Panc1 (cell line): ENCODE results near the gene SIRPB2. TPM values are rescaled to one million over a fixed set of nuclear protein-coding genes. Genes with fewer than 3 reads are reported as not detected.

Experiments
- ATAC-seq: fragments of 200-7000 bp; cut with Tn5 transposase; 2 replicates; pipeline ENCODE4 v1.9.1; 2020; ENCODE audit warnings: mild to moderate bottlenecking, moderate library complexity
- BruUV-seq: library from RNA; stranded (reverse); fragments of 400-500 nt; replicated peaks from 2 replicates; lab custom pipeline; 2021; lab: Mats Ljungman, UMichigan
- CTCF ChIA-PET: fragments of 300-600 bp; sonication (Branson Sonifier 250); formaldehyde crosslinking; loops from one replicate; lab custom pipeline; 2022; ENCODE audit warnings: antibody characterized with exemption; lab: Charles Lee
- POLR2A ChIA-PET: fragments of 300-600 bp; sonication (Branson Sonifier 250); formaldehyde crosslinking; loops from one replicate; lab custom pipeline; 2022; ENCODE audit warnings: antibody characterized with exemption; lab: Charles Lee
- DNase-seq: peaks from one replicate; pipeline ENCODE4 v3.0.0-alpha.2; 2010; ENCODE audit warnings: low read depth, low spot score
- H3K27ac ChIP-seq: 2 replicates; pipeline ENCODE4 v1.5.1; 2011; ENCODE audit warnings: mild to moderate bottlenecking, low read length, inconsistent platforms
- H3K27me3 ChIP-seq: fragments of 200-500 bp; sonication (Bioruptor generic); 2 replicates; pipeline ENCODE4 v1.6.0; 2014; ENCODE audit warnings: low read length, inconsistent platforms; ENCODE audit not compliant: control insufficient read depth, insufficient read depth
- H3K36me3 ChIP-seq: fragments of 200-500 bp; sonication (Bioruptor generic); 2 replicates; pipeline ENCODE4 v1.5.1; 2014; ENCODE audit warnings: inconsistent platforms, mild to moderate bottlenecking, low read length, moderate library complexity; ENCODE audit not compliant: control insufficient read depth, insufficient read depth
- H3K4me1 ChIP-seq: 2 replicates; pipeline ENCODE4 v1.5.1; 2011; ENCODE audit warnings: inconsistent platforms, mild to moderate bottlenecking, low read length, moderate library complexity; ENCODE audit not compliant: control insufficient read depth, insufficient read depth
- H3K4me3 ChIP-seq, 2 experiments: 2 replicates each; pipeline ENCODE4 v1.5.1; 2011 to 2012; ENCODE audit warnings: low read depth in 2 of 2, low read length in 2 of 2, mild to moderate bottlenecking in 2 of 2, inconsistent platforms in 1 of 2, moderate library complexity in 1 of 2
- H3K9me3 ChIP-seq: fragments of 200-500 bp; sonication (Bioruptor generic); 2 replicates; pipeline ENCODE4 v1.5.1; 2014; ENCODE audit warnings: low read depth, mild to moderate bottlenecking, inconsistent platforms, low read length, moderate library complexity; ENCODE audit not compliant: control insufficient read depth, insufficient read depth
- POLR2AphosphoS5 ChIP-seq: IDR thresholded peaks from 2 replicates; pipeline ENCODE4 v1.6.1; 2012; ENCODE audit warnings: mild to moderate bottlenecking, low read depth, low read length, moderate library complexity
- SIN3A ChIP-seq: IDR thresholded peaks from 2 replicates; pipeline ENCODE4 v1.6.1; 2012; ENCODE audit warnings: low read depth, mild to moderate bottlenecking, low read length, moderate library complexity, borderline replicate concordance; ENCODE audit not compliant: insufficient read depth
- TCF7L2 ChIP-seq: IDR thresholded peaks from 2 replicates; pipeline ENCODE4 v1.6.1; 2011; ENCODE audit warnings: mild to moderate bottlenecking, low read depth, low read length, inconsistent platforms
- in situ Hi-C: cut with HindIII; loops from 2 replicates; pipeline ENCODE4 v1.10.0; 2016; ENCODE audit warnings: low sequenced_read_pairs, low pct_unique_long_range_greater_than_20kb
- intact Hi-C: fragments of 100-400 bp; cut with micrococcal nuclease; formaldehyde crosslinking; loops from one replicate; pipeline ENCODE4 v1.10.0; 2022; ENCODE audit not compliant: unreplicated experiment
- total RNA-seq: library from RNA; stranded (reverse); gene quantifications from one replicate; pipeline ENCODE4 v1.2.1, GENCODE V29; 2021; ENCODE audit not compliant: unreplicated experiment
- TF ChIP-seq, protein P1 (sequence below), 2 experiments: IDR thresholded peaks; 2 replicates each; pipeline ENCODE4 v1.6.1; 2011 to 2012; ENCODE audit warnings: low read depth in 2 of 2, control low read depth in 1 of 2, low read length in 1 of 2, mild to moderate bottlenecking in 1 of 2, moderate library complexity in 1 of 2; ENCODE audit not compliant: insufficient read depth in 1 of 2
- TF ChIP-seq, protein P2 (sequence below): fragments of 450-650 bp; IDR thresholded peaks from 2 replicates; pipeline ENCODE4 v1.5.1; 2017; ENCODE audit warnings: mild to moderate bottlenecking

Gene SIRPB2
- total RNA-seq, 1 experiment from 2014 or later, result not detected

DNA sequence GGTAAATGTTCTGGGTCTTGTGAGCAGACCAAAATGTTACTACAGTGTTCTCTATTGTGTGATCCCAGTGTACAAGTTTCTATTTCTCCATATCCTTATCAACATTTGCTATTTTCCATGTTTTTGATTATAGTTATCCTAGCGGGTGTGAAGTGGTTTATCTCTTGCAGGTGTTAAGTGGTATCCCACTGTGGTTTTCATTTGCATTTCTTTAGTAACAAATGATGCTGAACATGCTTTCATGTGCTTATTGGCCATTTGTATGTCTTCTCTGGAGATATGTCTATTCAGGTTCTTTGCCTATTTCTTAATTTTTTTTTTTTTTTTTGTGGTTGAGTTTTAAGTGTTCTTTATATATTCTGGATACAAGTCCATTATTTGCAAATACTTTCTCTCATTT is 60.1 kb downstream of the SIRPB2 start:
- Histone ChIP-seq H3K4me3 (no peak overlapping the region), H3K9me3 (peaks cover 30% of the 10 kb centered on the region; the same call in 1 of the 2 replicates), H3K27me3 (no peaks in the 10 kb centered on the region), H3K36me3 (no peaks in the 10 kb centered on the region), H3K4me1 (peaks cover 21% of the 10 kb centered on the region), H3K27ac (peak overlapping the region; percentile 62; the same call in 1 of the 2 replicates)
- no peak for DNase-seq
- intact Hi-C loops, result loop anchor here (10.0 kb wide), 1 partner anchor 56 kb away; no protein-coding TSS in a partner anchor
- in situ Hi-C loops, result no loop called here
- no peak for ATAC-seq
- ChIA-PET POLR2A (no interaction called here), CTCF (no interaction called here)
- TF ChIP-seq SIN3A (no peak), TCF7L2 (no peak), POLR2AphosphoS5 (no peak)
- TF ChIP-seq, protein P1, sequence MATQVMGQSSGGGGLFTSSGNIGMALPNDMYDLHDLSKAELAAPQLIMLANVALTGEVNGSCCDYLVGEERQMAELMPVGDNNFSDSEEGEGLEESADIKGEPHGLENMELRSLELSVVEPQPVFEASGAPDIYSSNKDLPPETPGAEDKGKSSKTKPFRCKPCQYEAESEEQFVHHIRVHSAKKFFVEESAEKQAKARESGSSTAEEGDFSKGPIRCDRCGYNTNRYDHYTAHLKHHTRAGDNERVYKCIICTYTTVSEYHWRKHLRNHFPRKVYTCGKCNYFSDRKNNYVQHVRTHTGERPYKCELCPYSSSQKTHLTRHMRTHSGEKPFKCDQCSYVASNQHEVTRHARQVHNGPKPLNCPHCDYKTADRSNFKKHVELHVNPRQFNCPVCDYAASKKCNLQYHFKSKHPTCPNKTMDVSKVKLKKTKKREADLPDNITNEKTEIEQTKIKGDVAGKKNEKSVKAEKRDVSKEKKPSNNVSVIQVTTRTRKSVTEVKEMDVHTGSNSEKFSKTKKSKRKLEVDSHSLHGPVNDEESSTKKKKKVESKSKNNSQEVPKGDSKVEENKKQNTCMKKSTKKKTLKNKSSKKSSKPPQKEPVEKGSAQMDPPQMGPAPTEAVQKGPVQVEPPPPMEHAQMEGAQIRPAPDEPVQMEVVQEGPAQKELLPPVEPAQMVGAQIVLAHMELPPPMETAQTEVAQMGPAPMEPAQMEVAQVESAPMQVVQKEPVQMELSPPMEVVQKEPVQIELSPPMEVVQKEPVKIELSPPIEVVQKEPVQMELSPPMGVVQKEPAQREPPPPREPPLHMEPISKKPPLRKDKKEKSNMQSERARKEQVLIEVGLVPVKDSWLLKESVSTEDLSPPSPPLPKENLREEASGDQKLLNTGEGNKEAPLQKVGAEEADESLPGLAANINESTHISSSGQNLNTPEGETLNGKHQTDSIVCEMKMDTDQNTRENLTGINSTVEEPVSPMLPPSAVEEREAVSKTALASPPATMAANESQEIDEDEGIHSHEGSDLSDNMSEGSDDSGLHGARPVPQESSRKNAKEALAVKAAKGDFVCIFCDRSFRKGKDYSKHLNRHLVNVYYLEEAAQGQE (IDR thresholded peaks at IDR 0.05; ENCODE audit: insufficient read depth in 1 of 2, low read depth in 2 of 2, low read length in 1 of 2), result no peak
- TF ChIP-seq, protein P2, sequence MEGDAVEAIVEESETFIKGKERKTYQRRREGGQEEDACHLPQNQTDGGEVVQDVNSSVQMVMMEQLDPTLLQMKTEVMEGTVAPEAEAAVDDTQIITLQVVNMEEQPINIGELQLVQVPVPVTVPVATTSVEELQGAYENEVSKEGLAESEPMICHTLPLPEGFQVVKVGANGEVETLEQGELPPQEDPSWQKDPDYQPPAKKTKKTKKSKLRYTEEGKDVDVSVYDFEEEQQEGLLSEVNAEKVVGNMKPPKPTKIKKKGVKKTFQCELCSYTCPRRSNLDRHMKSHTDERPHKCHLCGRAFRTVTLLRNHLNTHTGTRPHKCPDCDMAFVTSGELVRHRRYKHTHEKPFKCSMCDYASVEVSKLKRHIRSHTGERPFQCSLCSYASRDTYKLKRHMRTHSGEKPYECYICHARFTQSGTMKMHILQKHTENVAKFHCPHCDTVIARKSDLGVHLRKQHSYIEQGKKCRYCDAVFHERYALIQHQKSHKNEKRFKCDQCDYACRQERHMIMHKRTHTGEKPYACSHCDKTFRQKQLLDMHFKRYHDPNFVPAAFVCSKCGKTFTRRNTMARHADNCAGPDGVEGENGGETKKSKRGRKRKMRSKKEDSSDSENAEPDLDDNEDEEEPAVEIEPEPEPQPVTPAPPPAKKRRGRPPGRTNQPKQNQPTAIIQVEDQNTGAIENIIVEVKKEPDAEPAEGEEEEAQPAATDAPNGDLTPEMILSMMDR, result no peak
- BruUV-seq, result no TSS peak

DNA sequence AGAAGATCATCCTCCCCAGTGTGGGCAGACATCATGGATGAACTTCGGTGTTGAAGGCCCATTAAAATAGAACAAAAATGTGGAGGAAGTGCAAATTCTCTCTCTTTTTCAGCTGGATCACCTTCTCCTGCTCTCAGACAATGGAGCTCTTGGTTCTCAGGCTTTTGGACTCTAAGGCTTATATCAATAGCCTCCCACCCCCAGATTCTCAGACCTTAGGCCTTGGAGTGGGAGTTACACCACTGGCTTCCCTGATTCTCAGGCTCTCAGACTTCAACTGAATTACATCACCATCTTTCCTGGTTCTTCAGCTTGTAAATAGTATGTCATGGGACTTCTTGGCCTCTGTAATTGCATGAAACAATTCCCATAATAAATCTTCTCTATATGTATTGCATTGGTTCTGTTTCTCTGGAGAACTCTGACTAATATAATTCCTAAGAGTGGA is 61.2 kb downstream of the SIRPB2 start:
- TF ChIP-seq, protein P1 (IDR thresholded peaks at IDR 0.05; ENCODE audit: insufficient read depth in 1 of 2, low read depth in 2 of 2, low read length in 1 of 2), result no peak
- TF ChIP-seq, protein P2, result no peak
- TF ChIP-seq POLR2AphosphoS5 (no peak), TCF7L2 (no peak), SIN3A (no peak)
- ATAC-seq (no peak), DNase-seq (no peak)
- BruUV-seq, result no TSS peak
- Histone ChIP-seq H3K9me3 (peaks cover 27% of the 10 kb centered on the region; the same call in 1 of the 2 replicates), H3K4me3 (no peak overlapping the region), H3K4me1 (peaks cover 32% of the 10 kb centered on the region), H3K36me3 (no peaks in the 10 kb centered on the region), H3K27me3 (no peaks in the 10 kb centered on the region), H3K27ac (peak overlapping the region; percentile 78)
- POLR2A ChIA-PET, result no interaction called here
- intact Hi-C loops, result loop anchor here (10.0 kb wide), 1 partner anchor 55 kb away; no protein-coding TSS in a partner anchor
- in situ Hi-C loops, result no loop called here
- CTCF ChIA-PET, result no interaction called here
